GM19043 (cell line): ENCODE results near the gene SPEG.

Experiments used
- ATAC-seq: cut with Tn5 transposase; IDR thresholded peaks from one replicate; pipeline ENCODE4 v1.9.1; 2021; ENCODE audit warnings: low read depth; ENCODE audit not compliant: unreplicated experiment

Gene SPEG

GRCh38 chr2:219422952-219423534 lies 11.6 kb upstream of the SPEG start:
- ATAC-seq, result no peak

- no peak for ATAC-seq
These were observed 10.8 kb upstream of the SPEG start for GRCh38 chr2:219423652-219424377.

- ATAC-seq, result no peak
These were observed 9.2 kb upstream of the SPEG start for GRCh38 chr2:219425238-219426067.

- no peak for ATAC-seq
These were observed 8.6 kb upstream of the SPEG start for GRCh38 chr2:219426068-219426443.

GRCh38 chr2:219426534-219427136 lies 8.0 kb upstream of the SPEG start:
- no peak for ATAC-seq

GRCh38 chr2:219428469-219428868 lies 6.2 kb upstream of the SPEG start:
- ATAC-seq, result no peak

GRCh38 chr2:219429958-219430606 lies 4.6 kb upstream of the SPEG start:
- ATAC-seq, result no peak

GRCh38 chr2:219430633-219431615 lies 3.7 kb upstream of the SPEG start:
- ATAC-seq, result no peak

GRCh38 chr2:219433666-219434467 lies 776 bp upstream of the SPEG start:
- no peak for ATAC-seq

GRCh38 chr2:219434468-219434717 lies 250 bp upstream of the SPEG start:
- no peak for ATAC-seq

GRCh38 chr2:219435701-219436100 lies 1.1 kb downstream of the SPEG start:
- ATAC-seq, result no peak

- ATAC-seq, result no peak
These were observed 1.8 kb downstream of the SPEG start for GRCh38 chr2:219436491-219436890.

- no peak for ATAC-seq
These were observed 2.5 kb downstream of the SPEG start for GRCh38 chr2:219437141-219437540.

GRCh38 chr2:219437690-219438206 lies 3.1 kb downstream of the SPEG start:
- ATAC-seq, result no peak

- ATAC-seq, result no peak
These were observed 3.8 kb downstream of the SPEG start for GRCh38 chr2:219438453-219438852.

- no peak for ATAC-seq
These were observed 4.9 kb downstream of the SPEG start for GRCh38 chr2:219439506-219439905.

- ATAC-seq, result no peak
These were observed 6.0 kb downstream of the SPEG start for GRCh38 chr2:219440388-219441256.
